Activated CD8-positive, alpha-beta T cell treated with anti-CD3 and anti-CD28 coated beads for 36 hours (primary cell): Measurements from ENCODE around the gene ALDH1A1. TPM values are rescaled to one million over a fixed set of nuclear protein-coding genes. Genes with fewer than 3 reads are reported as not detected.

Experiments used
- ATAC-seq: fragments of 200-7000 bp; cut with Tn5 transposase; one replicate; pipeline ENCODE4 v1.10.0; 2021; ENCODE audit warnings: mild to moderate bottlenecking, moderate library complexity
- CTCF ChIA-PET: fragments of 350-600 bp; sonication (Branson Sonifier 250); formaldehyde crosslinking; loops from one replicate; lab custom pipeline; 2021; ENCODE audit warnings: antibody characterized with exemption; lab: Charles Lee
- POLR2A ChIA-PET: fragments of 350-600 bp; sonication (Branson Sonifier 250); formaldehyde crosslinking; loops from one replicate; lab custom pipeline; 2021; ENCODE audit warnings: antibody characterized with exemption; lab: Charles Lee
- DNase-seq: peaks from one replicate; pipeline ENCODE4 v3.0.0-alpha.2; 2020
- H3K27ac Mint-ChIP-seq: one replicate; pipeline ENCODE4 v1.8.0; 2021; ENCODE audit warnings: mild to moderate bottlenecking, mixed read lengths
- H3K27me3 Mint-ChIP-seq: one replicate; pipeline ENCODE4 v1.8.0; 2021; ENCODE audit warnings: mixed read lengths
- H3K36me3 Mint-ChIP-seq: one replicate; pipeline ENCODE4 v1.8.0; 2021; ENCODE audit warnings: low read depth, mixed read lengths
- H3K4me1 Mint-ChIP-seq: one replicate; pipeline ENCODE4 v1.8.0; 2021; ENCODE audit warnings: low read depth, mixed read lengths
- H3K4me3 Mint-ChIP-seq: one replicate; pipeline ENCODE4 v1.8.0; 2021; ENCODE audit warnings: mild to moderate bottlenecking, moderate library complexity, mixed read lengths
- H3K9me3 Mint-ChIP-seq: one replicate; pipeline ENCODE4 v1.8.0; 2021; ENCODE audit warnings: mixed read lengths
- intact Hi-C: fragments of 100-400 bp; cut with micrococcal nuclease; formaldehyde crosslinking; loops from one replicate; pipeline ENCODE4 v1.10.0; 2022
- total RNA-seq, 2 experiments: library from RNA; stranded (reverse); gene quantifications; one replicate each; pipeline ENCODE4 v1.2.3, GENCODE V29; 2021
- TF ChIP-seq, protein P1 (sequence below): fragments of 200-600 bp; IDR thresholded peaks from one replicate; pipeline ENCODE4 v1.8.0; 2022; ENCODE audit warnings: antibody characterized with exemption, mild to moderate bottlenecking

The ALDH1A1 gene
- total RNA-seq, 2 experiments from 2014 or later, result not detected

DNA sequence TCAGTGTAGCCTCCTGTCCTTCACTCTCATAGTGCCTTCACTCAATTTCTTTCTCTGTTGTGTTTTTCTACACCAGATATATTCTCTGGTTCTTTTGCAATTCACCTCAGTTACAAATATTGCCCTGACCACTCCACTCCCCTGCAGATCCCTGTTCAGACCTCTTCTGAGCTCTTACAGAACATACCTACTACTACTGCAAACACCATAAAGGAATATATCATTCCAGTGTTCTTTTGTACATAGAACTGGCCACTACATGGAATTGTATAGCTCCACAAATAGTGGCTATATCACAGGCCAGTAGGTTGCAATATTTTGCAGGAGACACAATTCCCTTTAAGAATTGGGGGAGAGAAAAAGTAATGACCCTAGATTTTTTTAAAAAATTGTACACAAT is 21.0 kb downstream of the ALDH1A1 start:
- Mint-ChIP-seq H3K36me3 (no peaks in the 10 kb centered on the region), H3K4me3 (no peak overlapping the region), H3K27ac (no peak overlapping the region), H3K27me3 (no peaks in the 10 kb centered on the region), H3K4me1 (no peaks in the 10 kb centered on the region), H3K9me3 (no peaks in the 10 kb centered on the region)
- DNase-seq (no peak), ATAC-seq (no peak)
- intact Hi-C loops, result no loop called here
- CTCF ChIA-PET, result no interaction called here
- TF ChIP-seq, protein P1, sequence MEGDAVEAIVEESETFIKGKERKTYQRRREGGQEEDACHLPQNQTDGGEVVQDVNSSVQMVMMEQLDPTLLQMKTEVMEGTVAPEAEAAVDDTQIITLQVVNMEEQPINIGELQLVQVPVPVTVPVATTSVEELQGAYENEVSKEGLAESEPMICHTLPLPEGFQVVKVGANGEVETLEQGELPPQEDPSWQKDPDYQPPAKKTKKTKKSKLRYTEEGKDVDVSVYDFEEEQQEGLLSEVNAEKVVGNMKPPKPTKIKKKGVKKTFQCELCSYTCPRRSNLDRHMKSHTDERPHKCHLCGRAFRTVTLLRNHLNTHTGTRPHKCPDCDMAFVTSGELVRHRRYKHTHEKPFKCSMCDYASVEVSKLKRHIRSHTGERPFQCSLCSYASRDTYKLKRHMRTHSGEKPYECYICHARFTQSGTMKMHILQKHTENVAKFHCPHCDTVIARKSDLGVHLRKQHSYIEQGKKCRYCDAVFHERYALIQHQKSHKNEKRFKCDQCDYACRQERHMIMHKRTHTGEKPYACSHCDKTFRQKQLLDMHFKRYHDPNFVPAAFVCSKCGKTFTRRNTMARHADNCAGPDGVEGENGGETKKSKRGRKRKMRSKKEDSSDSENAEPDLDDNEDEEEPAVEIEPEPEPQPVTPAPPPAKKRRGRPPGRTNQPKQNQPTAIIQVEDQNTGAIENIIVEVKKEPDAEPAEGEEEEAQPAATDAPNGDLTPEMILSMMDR, result no peak
- POLR2A ChIA-PET, result no interaction called here

DNA sequence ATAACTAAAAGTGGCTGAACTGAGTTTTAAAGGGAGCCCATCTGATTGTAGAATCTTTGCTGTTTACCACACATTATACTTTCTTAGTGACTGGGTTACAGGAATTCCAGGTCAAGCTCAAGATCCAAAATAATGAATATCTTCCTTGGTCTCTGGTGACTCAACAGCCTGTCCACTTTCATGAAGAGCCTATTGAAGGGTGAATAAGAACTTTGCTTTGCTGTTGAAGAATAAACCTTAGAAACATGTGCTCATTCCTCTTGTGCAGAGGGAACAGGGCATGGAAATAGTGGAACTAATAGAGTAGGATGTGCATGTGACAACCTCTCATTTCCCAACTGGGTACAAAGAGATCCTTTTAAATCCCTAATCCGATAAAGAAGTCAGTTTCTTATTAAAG is 21.4 kb downstream of the ALDH1A1 start:
- Mint-ChIP-seq H3K4me1 (no peaks in the 10 kb centered on the region), H3K9me3 (no peaks in the 10 kb centered on the region), H3K27me3 (no peaks in the 10 kb centered on the region), H3K36me3 (no peaks in the 10 kb centered on the region), H3K27ac (no peak overlapping the region), H3K4me3 (no peak overlapping the region)
- intact Hi-C loops, result no loop called here
- DNase-seq (no peak), ATAC-seq (no peak)
- TF ChIP-seq, protein P1, result no peak
- ChIA-PET POLR2A (no interaction called here), CTCF (no interaction called here)

DNA sequence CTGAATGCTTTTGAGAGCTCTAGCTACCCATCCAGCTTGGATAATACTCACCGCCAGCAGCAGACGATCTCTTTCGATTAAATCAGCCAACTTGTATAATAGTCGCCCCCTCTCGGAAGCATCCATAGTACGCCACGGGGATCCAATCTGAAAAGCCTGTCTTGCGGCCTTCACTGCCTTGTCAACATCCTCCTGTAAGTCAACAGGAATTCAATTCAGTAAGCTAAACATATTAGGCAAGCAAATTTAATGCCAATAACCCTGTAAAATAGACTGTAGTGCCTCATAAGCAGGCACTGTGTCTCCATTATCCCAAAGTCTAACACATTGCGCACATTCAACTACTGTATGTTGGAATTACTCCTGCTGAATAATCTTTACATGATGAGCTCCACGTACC is 22.0 kb downstream of the ALDH1A1 start:
- no peaks in the 10 kb centered on the region for H3K4me1 Mint-ChIP-seq
- DNase-seq, result no peak
- H3K27ac Mint-ChIP-seq, result no peak overlapping the region
- intact Hi-C loops, result no loop called here
- no peaks in the 10 kb centered on the region for H3K36me3 Mint-ChIP-seq
- H3K27me3 Mint-ChIP-seq, result no peaks in the 10 kb centered on the region
- ChIA-PET CTCF (no interaction called here), POLR2A (no interaction called here)
- TF ChIP-seq, protein P1, result no peak
- no peak for ATAC-seq
- no peaks in the 10 kb centered on the region for H3K9me3 Mint-ChIP-seq
- H3K4me3 Mint-ChIP-seq, result no peak overlapping the region

DNA sequence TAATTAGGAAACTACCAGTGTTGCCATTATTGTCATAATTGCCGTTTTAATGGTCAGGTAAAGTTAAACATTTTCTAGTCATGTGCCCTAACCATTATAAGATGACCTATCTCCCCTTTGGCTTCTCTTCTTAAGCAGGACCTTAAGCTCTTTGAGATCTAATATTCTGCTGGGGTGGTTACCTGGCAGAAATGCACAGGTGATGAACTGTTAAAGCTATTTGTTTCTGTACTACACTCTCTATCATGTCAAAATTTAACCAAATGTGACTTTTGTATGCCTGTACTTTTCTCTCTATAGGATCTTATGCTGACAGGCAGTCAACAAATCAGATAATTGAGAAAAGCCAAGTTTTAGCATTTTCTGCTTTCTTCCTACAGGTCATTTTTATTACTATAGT is 23.3 kb downstream of the ALDH1A1 start:
- intact Hi-C loops, result no loop called here
- ChIA-PET POLR2A (no interaction called here), CTCF (no interaction called here)
- H3K4me1 Mint-ChIP-seq, result no peaks in the 10 kb centered on the region
- no peaks in the 10 kb centered on the region for H3K27me3 Mint-ChIP-seq
- TF ChIP-seq, protein P1, result no peak
- no peak overlapping the region for H3K4me3 Mint-ChIP-seq
- DNase-seq (no peak), ATAC-seq (no peak)
- no peak overlapping the region for H3K27ac Mint-ChIP-seq
- no peaks in the 10 kb centered on the region for H3K36me3 Mint-ChIP-seq
- no peaks in the 10 kb centered on the region for H3K9me3 Mint-ChIP-seq

DNA sequence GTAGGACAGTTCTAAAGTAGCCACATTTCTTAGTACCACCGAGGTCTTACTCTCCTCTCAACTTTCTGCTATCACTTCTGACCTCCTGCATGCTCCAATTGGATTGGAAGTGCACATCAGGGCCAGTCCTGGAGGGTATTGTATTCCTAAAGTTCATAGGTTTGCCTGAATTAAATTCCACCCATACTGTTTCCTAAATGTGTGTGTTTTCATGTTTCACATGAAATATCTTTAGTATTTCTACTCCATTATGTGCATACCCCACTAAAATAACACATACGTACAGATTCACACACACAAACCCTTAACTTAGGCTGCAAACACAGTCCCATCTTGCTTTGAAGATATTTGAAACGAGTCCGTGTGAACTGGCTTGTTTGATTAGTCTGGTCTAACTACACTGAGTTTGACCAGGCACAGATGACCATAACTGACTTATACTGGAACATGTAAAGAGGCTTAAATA is 24.8 kb downstream of the ALDH1A1 start:
- Mint-ChIP-seq H3K4me3 (no peak overlapping the region), H3K9me3 (no peaks in the 10 kb centered on the region), H3K27me3 (no peaks in the 10 kb centered on the region), H3K27ac (no peak overlapping the region), H3K36me3 (no peaks in the 10 kb centered on the region), H3K4me1 (no peaks in the 10 kb centered on the region)
- ATAC-seq (no peak), DNase-seq (no peak)
- intact Hi-C loops, result no loop called here
- CTCF ChIA-PET, result no interaction called here
- TF ChIP-seq, protein P1, result no peak
- POLR2A ChIA-PET, result no interaction called here
